A673 (cell line): ENCODE results near the gene METTL4.

ENCODE experiments used
- CTCF ChIP-seq: fragments of 300-800, 200-600 bp; sonication (generic); conservative IDR thresholded peaks from 2 replicates; pipeline ENCODE4 v1.5.1; 2017; ENCODE audit warnings: low read depth, mild to moderate bottlenecking, antibody characterized with exemption, low read length, moderate library complexity, mixed read lengths
- EZH2 ChIP-seq: fragments of 200-600 bp; sonication (generic); IDR thresholded peaks from 2 replicates; pipeline ENCODE4 v1.6.1; 2017; ENCODE audit warnings: borderline replicate concordance, low read depth, mild to moderate bottlenecking, mixed read lengths, antibody characterized with exemption, low read length; ENCODE audit not compliant: poor library complexity, severe bottlenecking

GRCh38 chr18:2572171-2572569 lies 865 bp upstream of the METTL4 start:
- no peak for TF ChIP-seq CTCF
- TF ChIP-seq EZH2: no peak
